Activated CD4-positive, alpha-beta T cell treated with anti-CD3 and anti-CD28 coated beads, Interleukin-2, Interleukin-6, amounts not matched to agents 100 ng/mL and 50 ng/mL, durations not matched to agents 16 hours and 8 hours (primary cell): ENCODE results near the gene SPEM3.

Experiments
- DNase-seq: peaks from one replicate; pipeline ENCODE4 v3.0.0-alpha.2; 2020

Gene SPEM3

DNA sequence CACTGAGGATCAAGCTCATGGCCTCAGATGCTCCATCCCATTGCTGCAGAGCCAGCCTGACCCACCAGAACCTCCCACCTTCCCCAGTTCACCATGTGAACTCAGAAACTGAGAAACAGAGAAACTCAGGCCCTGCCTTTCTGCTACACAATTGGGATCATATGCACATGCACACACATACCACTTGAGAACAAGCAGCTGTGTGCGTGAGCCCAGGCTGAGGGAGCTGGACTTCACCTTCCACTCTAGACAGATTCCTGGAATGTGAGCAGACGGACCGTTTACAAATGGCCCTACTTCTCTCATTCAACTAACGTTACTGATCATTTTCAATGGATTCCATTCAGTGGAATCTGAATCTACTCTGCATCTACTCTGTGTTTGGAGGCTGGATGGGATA, 5.0 kb upstream of the SPEM3 start:
- no peak for DNase-seq

DNA sequence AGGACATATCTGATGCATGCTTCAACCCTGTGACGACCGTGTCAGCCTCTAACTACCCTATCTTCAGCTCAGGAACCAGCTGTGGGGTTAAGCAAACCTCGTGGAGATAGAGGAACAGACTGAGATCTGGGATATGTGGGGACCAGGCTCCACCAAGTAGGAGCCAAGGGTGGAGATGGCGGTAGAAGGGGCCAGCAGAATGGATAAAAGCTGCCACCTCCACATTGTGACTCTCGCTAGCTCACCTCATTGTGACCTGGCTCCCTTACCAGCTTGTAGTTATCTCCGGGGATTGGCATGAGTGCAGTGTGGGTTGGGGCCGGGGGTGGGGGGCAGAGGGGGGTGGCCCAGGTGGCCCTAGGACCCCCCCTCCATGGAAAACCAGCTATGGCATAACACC, 3.3 kb upstream of the SPEM3 start, which contains the start of gene SPEM2:
Gene SPEM2, plus strand, starts transcription at position 301 of the 400 bp plus-strand sequence. Its CDS starts 73 bp downstream, at position 374.
- DNase-seq = no peak

DNA sequence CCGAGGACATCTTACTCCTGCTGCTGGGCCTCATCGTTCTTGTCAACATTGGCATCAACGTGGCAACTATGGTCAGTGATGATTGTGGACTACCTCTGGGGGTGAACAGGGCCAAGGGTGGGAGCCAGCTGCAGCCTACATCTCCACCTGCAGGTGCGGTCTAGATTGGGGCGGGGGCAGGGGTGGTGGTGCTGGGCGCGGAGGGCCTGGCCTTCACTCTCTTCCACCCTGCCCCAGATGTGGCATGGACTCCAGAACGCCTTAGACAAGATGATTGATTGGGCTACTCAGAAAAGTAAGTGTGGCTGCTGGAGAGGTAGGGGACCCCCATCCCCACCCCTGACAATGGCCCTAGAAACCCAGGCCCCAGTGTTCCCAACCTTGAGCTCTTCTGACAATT, 2.9 kb upstream of the SPEM3 start:
- DNase-seq = no peak

DNA sequence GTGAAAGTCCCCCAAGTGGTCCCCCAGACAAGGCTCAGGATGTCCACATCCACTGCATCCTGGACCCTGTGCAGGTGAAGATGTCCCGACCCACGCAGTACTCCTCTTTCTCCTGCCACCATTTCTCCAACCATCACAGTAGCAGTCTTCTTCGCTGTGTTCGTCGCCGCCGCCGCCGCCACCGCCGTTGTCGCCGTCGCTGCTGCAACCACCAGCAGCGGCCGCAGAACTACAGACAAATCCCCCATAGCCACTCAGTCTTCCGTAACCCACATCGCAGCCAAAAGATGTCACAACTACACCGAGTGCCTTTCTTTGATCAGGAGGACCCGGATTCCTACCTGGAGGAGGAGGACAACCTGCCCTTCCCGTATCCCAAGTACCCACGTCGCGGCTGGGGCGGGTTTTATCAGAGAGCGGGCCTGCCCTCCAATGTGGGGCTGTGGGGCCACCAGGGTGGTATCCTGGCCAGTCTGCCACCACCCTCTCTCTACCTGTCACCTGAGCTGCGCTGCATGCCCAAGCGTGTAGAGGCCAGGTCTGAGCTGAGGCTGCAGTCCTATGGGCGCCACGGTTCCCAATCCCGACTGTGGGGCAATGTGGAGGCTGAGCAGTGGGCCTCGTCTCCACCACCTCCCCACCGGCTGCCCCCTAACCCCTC, 2.3 kb upstream of the SPEM3 start:
- no peak for DNase-seq

DNA sequence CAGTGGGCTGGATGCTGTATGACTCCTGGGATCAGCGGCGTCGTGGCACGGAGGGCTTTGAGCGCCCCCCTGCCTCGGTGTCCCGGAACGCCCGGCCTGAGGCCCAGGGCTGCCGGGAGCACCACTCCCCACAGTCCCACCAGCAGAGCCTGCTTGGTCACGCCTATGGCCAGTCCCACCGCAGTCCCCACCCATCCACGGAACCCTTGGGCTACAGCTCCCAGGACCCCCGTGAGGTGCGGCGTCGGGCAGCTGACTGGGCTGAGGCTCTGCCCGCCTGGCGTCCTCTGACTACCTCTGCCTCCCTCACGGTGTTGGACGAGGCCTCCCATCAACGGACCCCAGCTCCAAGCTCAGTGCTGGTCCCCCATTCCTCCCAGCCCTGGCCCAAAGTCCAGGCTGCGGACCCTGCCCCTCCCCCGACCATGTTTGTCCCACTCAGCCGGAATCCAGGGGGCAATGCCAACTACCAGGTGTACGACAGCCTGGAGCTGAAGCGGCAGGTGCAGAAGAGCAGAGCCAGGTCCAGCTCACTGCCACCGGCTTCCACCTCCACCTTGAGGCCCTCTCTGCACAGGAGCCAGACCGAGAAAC, 1.7 kb upstream of the SPEM3 start:
- no peak for DNase-seq

DNA sequence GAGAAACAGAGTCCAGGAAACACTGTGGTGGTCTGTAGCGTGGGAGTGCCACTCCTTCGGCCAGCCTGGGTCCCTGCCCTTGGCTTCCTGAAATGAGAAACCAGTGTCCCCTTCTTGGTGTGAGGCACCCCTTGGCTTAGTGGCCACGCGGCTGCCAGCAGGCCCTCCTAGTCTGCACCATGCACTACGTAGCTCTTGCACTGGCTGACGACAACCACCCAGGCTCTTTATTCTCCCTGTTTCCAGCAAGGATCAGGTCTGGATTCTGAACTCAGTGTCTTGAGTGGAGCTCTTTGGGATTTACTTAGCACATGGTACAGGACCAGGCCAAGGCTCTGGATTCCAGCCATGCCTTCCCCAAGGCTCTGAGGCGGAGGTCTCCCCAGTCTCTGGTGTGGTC, 1.1 kb upstream of the SPEM3 start:
- no peak for DNase-seq

DNA sequence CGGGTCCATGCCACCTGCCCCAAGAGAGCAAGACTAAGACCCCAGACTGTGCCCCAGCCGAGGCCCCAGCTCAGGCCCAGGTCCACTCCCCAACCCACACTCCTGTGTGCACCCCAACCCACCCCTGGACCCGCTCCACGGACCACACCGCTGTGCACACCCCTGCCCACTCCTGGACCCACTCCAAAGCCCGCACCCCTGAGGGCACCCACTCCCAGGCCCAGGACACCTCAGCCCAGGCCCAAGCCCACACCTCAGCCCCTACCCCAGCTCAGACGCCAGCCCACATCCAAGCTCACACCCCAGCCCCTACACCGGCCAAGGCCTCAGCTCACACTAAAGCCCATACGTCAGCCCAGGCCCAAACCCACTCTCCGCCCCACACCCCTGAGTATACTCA, 1.1 kb downstream of the SPEM3 start:
- DNase-seq = no peak

DNA sequence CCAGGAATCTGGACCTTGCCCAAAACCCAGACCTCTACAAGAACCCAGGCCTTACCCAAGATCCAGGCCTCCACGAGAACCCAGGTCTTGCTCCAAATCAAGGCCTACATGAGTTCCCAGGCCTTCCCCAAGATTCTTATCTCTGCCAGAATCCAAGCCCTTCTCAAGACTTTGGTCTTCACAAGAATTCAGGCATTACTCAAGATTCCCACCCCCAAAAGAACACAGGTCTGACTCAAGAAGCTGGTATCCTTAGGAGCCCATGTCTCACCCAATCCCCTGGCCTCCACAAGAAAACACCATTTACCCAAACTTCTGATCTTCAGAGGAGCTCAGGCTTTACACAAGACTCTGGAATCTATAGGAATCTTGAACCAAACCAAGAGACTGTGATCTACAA, 2.6 kb downstream of the SPEM3 start:
- DNase-seq = no peak

DNA sequence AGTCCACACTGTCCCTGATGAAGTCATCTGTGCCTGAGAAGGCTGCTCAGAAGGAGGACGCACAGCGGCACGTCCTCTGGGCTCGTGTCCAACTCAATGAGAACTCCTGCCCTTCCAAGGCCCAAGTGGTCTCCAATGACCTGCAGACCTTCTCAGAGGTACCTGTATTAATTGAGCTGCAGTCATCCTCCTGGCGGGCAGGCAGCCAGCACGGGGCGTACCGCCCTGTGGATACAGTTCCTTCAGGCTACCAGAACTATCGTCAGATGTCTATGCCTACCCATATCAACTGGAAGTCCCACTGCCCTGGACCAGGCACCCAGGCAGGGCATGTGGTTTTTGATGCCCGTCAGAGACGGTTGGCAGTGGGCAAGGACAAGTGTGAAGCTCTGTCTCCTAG, 3.6 kb downstream of the SPEM3 start:
- DNase-seq = no peak

DNA sequence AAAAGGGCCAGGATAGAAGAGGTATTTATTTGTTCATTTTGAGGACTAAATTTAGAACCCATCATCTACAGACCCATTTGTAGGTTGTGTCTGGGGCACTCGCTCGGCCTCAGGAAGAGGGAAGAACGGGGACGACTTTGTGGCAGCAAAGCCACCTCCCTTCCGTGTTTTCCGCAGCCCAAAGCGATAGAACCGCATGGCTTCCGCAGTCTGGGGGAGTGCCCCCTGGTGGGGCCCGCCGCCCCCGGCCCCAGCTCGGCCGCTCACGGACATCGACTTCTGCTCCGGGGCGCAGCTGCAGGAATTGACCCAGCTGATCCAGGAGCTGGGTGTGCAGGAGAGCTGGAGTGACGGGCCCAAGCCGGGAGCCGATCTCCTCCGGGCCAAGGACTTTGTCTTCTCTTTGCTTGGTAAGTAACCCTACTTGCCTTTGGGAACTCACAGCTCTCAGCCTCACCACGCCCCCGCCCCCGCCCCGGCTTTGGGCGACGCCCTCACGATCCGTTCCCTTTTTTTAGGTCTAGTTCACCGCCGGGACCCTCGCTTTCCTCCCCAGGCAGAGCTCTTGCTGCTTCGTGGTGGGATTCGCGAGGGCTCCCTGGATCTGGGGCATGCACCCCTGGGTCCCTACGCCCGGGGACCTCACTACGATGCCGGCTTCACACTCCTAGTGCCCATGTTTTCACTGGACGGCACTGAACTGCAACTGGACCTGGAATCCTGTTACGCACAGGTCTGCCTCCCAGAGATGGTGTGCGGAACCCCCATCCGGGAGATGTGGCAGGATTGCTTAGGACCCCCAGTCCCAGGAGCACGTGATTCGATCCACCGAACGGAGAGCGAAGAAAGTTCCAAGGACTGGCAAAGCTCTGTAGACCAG, 7.3 kb downstream of the SPEM3 start:
- peak; percentile 65 for DNase-seq

DNA sequence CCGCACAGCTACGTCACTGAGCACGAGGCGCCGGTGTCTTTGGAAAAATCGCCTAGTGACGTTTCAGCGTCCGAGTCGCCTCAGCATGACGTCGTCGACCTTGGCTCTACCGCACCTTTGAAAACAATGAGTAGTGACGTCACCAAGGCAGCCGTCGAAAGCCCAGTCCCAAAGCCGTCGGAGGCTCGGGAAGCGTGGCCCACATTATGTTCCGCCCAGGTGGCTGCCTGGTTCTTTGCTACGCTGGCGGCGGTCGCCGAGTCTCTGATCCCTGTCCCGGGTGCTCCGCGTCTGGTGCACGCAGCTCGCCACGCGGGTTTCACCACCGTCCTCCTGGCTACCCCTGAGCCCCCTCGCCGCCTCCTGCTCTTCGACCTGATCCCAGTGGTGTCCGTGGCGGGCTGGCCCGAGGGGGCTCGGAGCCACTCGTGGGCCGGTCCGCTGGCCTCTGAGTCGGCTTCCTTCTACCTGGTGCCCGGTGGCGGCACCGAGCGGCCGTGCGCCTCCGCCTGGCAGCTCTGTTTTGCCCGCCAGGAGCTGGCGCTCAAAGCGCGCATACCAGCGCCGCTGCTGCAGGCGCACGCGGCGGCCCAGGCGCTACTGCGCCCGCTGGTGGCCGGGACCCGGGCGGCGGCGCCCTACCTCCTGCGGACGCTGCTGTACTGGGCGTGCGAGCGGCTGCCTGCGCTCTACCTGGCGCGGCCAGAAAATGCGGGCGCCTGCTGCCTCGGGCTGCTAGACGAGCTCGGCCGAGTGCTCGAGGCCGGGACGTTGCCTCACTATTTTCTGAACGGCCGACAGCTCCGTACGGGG, 8.1 kb downstream of the SPEM3 start:
- peak; percentile 91 for DNase-seq

DNA sequence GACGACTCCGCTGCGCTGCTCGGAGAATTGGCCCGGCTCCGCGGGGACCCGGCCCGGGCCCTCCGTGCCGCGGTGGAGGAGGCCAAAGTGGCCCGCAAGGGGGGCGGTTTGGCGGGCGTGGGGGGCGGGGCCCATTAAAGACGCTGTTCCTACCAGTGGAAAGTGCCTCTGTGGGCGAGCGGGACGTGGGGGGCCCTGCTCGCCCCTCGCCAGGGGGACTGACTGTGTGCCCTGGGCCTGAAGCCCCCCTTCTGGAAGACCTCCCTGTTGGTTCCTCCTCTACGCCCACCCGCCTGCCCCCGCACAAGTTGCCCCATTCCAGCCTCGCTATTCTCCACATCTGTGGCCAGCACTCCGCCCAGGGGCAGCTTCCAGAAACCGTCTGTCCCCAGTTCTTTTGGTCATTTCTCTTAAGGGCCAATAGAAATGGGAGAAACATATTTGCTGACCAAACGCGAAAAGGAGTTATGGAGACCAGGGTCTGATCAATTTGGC, 8.8 kb downstream of the SPEM3 start:
- DNase-seq = no peak

DNA sequence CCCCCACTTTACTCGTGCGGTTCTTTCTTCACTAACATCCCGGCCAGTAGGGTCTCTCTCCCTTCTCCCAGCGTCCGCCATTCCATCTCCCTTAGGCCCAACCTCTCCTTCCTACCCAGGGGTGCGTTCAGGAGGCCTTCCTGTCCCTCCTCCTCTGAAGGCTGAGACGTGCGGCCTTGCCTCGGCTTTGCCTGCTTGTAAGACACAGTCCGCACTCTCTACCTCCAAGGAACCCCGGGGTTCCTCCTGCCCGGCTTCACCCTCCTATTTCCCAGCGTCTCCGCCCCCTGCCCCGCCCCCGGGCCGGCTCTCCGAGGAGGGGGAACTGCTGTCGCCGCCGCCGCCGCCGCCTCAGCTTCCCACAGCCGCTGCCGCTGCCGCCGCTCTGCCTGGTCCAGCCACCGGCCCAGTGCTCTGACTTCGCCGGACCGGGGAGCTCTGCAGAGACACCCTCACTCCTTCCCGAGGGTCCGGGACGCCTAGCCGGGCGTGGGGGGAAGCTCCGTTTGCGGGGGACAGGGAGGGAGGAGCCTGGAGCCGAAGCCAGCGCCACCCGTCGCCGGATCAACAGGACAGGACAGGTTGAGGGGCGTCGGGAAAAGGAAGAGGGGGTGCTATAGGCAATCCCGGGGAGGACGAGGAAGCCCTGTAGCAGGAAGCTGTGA, 9.4 kb downstream of the SPEM3 start:
- DNase-seq = peak; percentile 59

DNA sequence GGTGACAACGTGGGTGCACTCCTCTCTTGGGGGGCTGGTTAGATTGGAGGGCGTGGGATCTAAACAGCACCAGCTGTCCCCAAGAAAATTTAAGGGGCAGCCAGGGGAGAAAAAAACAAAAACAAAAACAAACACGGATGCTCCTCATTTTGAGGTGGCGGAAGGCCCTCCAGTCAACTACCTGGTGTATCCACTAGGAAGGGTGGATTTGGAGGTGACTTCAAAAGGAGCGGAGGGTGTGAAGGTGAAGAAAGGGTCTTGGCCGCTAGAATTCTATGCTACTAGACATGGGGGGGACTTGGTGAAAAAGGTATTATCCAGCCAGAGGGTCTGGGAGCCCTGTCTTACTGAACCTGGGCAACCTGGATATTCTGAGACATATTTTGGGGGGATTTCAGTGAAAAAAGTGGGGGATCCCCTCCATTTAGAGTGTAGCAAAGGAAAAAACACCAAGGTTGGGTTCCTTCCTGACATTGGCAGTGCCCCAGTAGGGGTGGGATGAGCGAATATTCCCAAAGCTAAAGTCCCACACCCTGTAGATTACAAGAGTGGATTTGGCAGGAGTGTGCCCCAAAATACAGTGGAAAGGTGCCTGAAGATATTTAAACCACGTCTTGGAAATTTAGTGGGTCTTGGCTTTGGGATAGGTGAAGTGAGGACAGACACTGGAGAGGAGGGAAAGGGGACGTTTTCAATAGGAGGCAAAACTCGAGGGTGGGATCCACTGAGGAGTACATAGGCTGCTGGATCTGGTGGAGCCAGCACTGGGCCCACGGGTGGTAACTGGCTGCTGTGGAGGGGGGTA, 10.2 kb downstream of the SPEM3 start:
- DNase-seq = no peak

DNA sequence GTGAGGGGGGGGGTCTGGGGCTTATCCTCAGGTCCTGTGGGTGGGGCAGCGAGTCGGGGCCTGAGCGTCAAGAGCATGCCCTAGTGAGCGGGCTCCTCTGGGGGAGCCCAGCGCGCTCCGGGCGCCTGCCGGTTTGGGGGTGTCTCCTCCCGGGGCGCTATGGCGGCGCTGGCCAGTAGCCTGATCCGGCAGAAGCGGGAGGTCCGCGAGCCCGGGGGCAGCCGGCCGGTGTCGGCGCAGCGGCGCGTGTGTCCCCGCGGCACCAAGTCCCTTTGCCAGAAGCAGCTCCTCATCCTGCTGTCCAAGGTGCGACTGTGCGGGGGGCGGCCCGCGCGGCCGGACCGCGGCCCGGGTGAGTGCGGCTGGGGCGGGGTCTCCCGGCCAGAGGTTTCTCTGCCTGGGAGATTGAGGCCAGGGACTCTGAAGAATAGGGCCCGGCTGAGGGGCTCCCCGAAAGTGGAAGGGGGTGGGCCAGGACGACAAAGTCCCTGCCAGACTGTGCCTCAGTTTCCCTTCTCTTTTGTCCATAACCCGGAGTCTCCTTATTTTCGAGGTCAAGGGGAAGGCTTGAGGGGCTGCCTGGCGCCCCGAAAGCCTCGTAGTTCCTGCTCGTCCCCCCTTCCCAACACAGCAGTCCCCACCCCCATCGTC, 10.9 kb downstream of the SPEM3 start, which contains the start of gene FGF11:
Gene FGF11, plus strand, starts transcription at position 51 of the 651 bp plus-strand sequence. Its CDS starts 109 bp downstream, at position 160.
- no peak for DNase-seq

DNA sequence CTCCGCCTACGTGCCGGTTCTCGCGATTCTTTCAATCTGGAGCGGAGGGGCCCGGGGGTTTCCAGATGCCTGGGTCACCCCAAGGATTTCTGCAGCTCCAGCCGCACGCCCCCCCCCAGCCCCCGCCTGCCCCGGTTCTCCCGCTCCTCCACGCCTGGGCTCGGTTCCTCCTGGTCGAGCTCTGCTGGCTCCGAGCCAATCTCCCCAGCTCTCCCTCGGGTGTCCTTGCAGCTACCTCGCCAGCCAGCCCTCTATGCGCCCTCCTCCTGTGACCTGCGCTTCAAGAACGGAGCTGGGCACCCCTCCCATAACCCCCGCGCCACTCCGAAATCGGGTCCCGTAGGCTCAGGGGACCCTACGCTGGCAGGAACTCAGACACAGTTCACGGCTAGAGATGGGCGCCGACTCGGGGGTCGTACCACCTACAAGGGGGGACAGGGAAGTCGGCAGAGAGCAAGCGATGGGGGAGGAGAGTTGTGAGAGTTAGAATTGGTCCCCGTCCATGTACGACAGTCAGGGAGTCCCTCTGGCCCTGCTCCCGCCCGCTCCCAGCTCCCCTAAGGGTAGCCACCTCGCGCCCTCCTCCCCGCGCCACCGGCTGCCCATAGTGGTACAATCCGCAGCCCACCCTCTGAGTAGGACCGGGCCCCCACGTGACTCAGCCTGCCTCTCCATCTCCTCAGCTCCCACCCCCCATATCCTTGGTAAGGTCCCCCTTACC, 11.6 kb downstream of the SPEM3 start:
- peak; percentile 27 for DNase-seq

DNA sequence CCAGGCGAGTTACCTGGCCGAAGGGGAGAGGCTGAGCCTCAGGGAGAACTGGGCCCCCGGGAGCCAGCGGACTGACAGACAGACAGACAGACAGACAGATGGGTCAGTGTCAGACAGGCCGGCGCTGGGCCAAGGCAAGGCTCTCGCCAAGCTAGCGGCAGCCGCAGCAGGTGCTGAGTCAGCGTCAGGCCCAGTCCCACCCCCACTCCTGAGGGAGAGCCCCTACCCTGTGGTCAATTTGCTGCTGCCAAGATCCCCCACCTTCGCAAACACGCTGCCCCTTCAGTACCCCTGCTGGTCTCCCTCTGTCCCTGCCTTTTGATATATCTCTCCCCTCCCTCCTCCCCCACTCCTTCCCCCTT, 12.2 kb downstream of the SPEM3 start:
- DNase-seq = no peak

DNA sequence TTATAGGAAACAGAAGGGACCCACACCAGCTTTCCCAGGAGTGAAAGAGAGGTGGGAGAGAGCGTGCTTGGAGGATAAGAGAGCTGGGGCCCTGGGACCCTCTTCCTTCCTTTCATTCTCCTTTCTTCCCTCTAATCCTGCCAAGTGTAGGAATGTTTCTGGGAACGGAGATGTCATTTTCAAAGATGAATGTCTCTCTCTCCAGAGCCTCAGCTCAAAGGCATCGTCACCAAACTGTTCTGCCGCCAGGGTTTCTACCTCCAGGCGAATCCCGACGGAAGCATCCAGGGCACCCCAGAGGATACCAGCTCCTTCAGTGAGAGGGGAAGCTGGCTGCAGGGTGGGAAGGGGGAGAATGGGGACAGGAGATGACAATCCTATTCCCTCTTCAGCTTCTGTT, 12.6 kb downstream of the SPEM3 start:
- DNase-seq = no peak

DNA sequence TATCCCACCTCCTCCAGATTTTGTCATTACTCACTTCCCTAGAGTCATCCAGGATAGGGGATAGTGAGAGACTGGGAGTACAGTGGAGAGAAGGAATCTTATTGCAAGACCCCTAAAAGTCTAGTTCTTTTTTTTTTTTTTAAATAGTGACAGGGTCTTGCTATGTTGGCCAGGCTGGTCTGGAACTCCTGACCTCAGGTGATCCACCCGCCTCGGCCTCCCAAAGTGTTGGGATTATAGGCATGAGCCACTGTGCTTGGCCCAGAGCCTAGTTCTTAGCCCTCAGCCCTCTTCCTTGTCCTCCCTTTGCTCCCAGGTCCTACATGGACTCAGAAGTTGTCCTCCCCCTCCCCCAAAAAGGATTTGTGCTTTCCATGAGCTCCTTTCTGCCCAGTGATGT, 13.5 kb downstream of the SPEM3 start:
- no peak for DNase-seq
